Panc1 (cell line): ENCODE measurements around the gene CDK5RAP3.

ENCODE experiments used
- CTCF ChIP-seq: fragments of 450-650 bp; IDR thresholded peaks from 2 replicates; pipeline ENCODE4 v1.5.1; 2017; ENCODE audit warnings: mild to moderate bottlenecking
- POLR2AphosphoS5 ChIP-seq: IDR thresholded peaks from 2 replicates; pipeline ENCODE4 v1.6.1; 2012; ENCODE audit warnings: mild to moderate bottlenecking, low read depth, low read length, moderate library complexity
- REST ChIP-seq, 2 experiments: IDR thresholded peaks; 2 replicates each; pipeline ENCODE4 v1.6.1; 2011 to 2012; ENCODE audit warnings: low read depth in 2 of 2, control low read depth in 1 of 2, low read length in 1 of 2, mild to moderate bottlenecking in 1 of 2, moderate library complexity in 1 of 2; ENCODE audit not compliant: insufficient read depth in 1 of 2
- TCF7L2 ChIP-seq: IDR thresholded peaks from 2 replicates; pipeline ENCODE4 v1.6.1; 2011; ENCODE audit warnings: mild to moderate bottlenecking, low read depth, low read length, inconsistent platforms

GRCh38 chr17:47929218-47930000, 41.5 kb upstream of the CDK5RAP3 start:
- TF ChIP-seq REST (IDR thresholded peaks at IDR 0.05; ENCODE audit: insufficient read depth in 1 of 2, low read depth in 2 of 2, low read length in 1 of 2) (no peak), CTCF (no peak), POLR2AphosphoS5 (no peak), TCF7L2 (no peak)
